Measurements from ENCODE around the gene TMEM182. TPM values are rescaled to one million over a fixed set of nuclear protein-coding genes. Genes with fewer than 3 reads are reported as not detected.
A peak's percentile ranks its signal among the peaks of the same experiment; 100 is the strongest.

The TMEM182 gene
- total RNA-seq, 1 experiment from 2014 or later: 4.3 TPM

- Mint-ChIP-seq H3K4me3 (no peak overlapping the region), H3K27ac (no peak overlapping the region), H3K27me3 (ENCODE audit: low read depth) (no peaks in the 10 kb centered on the region), H3K4me1 (peaks cover 12% of the 10 kb centered on the region), H3K36me3 (no peaks in the 10 kb centered on the region), H3K9me3 (no peaks in the 10 kb centered on the region)
- DNase-seq (ENCODE audit: low spot score): peak; percentile 39
- no peak for TF ChIP-seq ATF1 (CRISPR knock-in tag; IDR thresholded peaks at IDR 0.05)
- TF ChIP-seq CTCF (IDR thresholded peaks at IDR 0.05): peak; percentile 82
- POLR2A ChIA-PET: no interaction called here
- CTCF ChIA-PET: interaction anchor here (0.6 to 3.0 kb wide), 26 partner anchors 8 to 1003 kb away, joined by 3 to 38 read pairs (median 4); no protein-coding TSS in a partner anchor
- ATAC-seq: peak; percentile 10; the same call in 1 of the 2 replicates
These were observed 78.0 kb downstream of the TMEM182 start for GRCh38 chr2:102839668-102840388.

DNA sequence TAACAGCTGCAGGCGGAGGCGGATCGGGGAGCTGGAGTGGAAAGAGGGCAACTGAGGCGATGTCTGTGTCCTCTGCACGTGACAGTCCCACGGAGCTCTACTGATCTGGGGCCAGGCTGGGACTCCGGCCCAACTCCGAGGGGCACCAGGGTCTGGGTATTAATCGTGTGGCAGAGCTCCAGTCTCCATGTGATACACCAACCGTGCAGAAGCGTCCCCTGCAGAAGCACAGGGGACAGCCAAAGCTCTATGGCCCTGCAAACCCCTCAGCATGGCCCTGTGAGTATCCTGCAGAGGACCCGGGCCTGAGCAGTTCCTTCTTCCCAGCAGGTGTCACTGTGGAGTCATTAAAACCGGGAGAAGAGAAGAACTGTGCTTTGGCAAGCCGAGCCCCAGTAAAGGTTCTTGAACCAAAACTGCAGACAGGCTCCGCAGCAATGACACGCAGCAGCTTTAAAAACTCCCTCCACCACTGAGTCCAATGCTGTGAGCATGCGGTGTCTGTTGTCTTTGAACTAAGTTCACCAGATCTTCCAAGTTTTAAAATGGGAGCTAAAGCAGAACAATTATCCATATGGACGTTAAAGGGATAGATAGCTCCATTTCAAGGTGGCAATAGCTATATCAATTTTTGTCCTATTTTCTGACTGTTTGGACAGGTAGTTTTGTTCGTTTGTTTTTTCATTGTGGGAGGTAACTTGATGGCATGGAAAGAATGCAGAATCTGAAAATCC, 79.4 kb downstream of the TMEM182 start:
- Mint-ChIP-seq H3K9me3 (no peaks in the 10 kb centered on the region), H3K4me3 (no peak overlapping the region), H3K36me3 (no peaks in the 10 kb centered on the region), H3K27ac (no peak overlapping the region), H3K27me3 (ENCODE audit: low read depth) (no peaks in the 10 kb centered on the region), H3K4me1 (peaks cover 12% of the 10 kb centered on the region)
- POLR2A ChIA-PET: no interaction called here
- CTCF ChIA-PET: interaction anchor here (0.5 to 3.0 kb wide), 30 partner anchors 10 to 1745 kb away, joined by 3 to 38 read pairs (median 4); partner anchors contain the start of gene RFX8
- DNase-seq (ENCODE audit: low spot score) (peak; percentile 77), ATAC-seq (peak; percentile 98)
- TF ChIP-seq ZNF532 (CRISPR knock-in tag; IDR thresholded peaks at IDR 0.05; ENCODE audit: borderline replicate concordance): no peak
- TF ChIP-seq, protein P1, sequence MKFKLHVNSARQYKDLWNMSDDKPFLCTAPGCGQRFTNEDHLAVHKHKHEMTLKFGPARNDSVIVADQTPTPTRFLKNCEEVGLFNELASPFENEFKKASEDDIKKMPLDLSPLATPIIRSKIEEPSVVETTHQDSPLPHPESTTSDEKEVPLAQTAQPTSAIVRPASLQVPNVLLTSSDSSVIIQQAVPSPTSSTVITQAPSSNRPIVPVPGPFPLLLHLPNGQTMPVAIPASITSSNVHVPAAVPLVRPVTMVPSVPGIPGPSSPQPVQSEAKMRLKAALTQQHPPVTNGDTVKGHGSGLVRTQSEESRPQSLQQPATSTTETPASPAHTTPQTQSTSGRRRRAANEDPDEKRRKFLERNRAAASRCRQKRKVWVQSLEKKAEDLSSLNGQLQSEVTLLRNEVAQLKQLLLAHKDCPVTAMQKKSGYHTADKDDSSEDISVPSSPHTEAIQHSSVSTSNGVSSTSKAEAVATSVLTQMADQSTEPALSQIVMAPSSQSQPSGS (CRISPR knock-in tag; IDR thresholded peaks at IDR 0.05; ENCODE audit: borderline replicate concordance, low read depth): no peak
- TF ChIP-seq, protein P2, sequence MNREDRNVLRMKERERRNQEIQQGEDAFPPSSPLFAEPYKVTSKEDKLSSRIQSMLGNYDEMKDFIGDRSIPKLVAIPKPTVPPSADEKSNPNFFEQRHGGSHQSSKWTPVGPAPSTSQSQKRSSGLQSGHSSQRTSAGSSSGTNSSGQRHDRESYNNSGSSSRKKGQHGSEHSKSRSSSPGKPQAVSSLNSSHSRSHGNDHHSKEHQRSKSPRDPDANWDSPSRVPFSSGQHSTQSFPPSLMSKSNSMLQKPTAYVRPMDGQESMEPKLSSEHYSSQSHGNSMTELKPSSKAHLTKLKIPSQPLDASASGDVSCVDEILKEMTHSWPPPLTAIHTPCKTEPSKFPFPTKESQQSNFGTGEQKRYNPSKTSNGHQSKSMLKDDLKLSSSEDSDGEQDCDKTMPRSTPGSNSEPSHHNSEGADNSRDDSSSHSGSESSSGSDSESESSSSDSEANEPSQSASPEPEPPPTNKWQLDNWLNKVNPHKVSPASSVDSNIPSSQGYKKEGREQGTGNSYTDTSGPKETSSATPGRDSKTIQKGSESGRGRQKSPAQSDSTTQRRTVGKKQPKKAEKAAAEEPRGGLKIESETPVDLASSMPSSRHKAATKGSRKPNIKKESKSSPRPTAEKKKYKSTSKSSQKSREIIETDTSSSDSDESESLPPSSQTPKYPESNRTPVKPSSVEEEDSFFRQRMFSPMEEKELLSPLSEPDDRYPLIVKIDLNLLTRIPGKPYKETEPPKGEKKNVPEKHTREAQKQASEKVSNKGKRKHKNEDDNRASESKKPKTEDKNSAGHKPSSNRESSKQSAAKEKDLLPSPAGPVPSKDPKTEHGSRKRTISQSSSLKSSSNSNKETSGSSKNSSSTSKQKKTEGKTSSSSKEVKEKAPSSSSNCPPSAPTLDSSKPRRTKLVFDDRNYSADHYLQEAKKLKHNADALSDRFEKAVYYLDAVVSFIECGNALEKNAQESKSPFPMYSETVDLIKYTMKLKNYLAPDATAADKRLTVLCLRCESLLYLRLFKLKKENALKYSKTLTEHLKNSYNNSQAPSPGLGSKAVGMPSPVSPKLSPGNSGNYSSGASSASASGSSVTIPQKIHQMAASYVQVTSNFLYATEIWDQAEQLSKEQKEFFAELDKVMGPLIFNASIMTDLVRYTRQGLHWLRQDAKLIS (CRISPR knock-in tag; IDR thresholded peaks at IDR 0.05; ENCODE audit: borderline replicate concordance): no peak
- TF ChIP-seq RELA (CRISPR knock-in tag; IDR thresholded peaks at IDR 0.05; ENCODE audit: borderline replicate concordance): no peak
- TF ChIP-seq CTCF (IDR thresholded peaks at IDR 0.05): no peak; the same call in 1 of the 2 replicates
- no peak for TF ChIP-seq ATF3 (CRISPR knock-in tag; conservative IDR thresholded peaks at IDR 0.05)
- TF ChIP-seq MYBL2 (CRISPR knock-in tag; IDR thresholded peaks at IDR 0.05): no peak
- no peak for TF ChIP-seq TEAD4 (CRISPR knock-in tag; IDR thresholded peaks at IDR 0.05)
- no peak for TF ChIP-seq NFYB (CRISPR knock-in tag; conservative IDR thresholded peaks at IDR 0.05; ENCODE audit: low read depth)
- TF ChIP-seq, protein P3, sequence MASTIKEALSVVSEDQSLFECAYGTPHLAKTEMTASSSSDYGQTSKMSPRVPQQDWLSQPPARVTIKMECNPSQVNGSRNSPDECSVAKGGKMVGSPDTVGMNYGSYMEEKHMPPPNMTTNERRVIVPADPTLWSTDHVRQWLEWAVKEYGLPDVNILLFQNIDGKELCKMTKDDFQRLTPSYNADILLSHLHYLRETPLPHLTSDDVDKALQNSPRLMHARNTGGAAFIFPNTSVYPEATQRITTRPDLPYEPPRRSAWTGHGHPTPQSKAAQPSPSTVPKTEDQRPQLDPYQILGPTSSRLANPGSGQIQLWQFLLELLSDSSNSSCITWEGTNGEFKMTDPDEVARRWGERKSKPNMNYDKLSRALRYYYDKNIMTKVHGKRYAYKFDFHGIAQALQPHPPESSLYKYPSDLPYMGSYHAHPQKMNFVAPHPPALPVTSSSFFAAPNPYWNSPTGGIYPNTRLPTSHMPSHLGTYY (CRISPR knock-in tag; IDR thresholded peaks at IDR 0.05): no peak
